GM12878 (cell line): ENCODE data around the gene ZCCHC24. TPM values are rescaled to one million over a fixed set of nuclear protein-coding genes. Genes with fewer than 3 reads are reported as not detected.

ENCODE experiments used
- ATAC-seq: fragments of 200-7000 bp; cut with Tn5 transposase; 3 replicates; pipeline ENCODE4 v1.9.1; 2020; ENCODE audit warnings: mild to moderate bottlenecking, moderate library complexity
- BruUV-seq: library from RNA; stranded (reverse); fragments of 400-500 nt; replicated peaks from 2 replicates; lab custom pipeline; 2021; lab: Mats Ljungman, UMichigan
- CTCF ChIA-PET: fragments of 300-600 bp; sonication (Branson Sonifier 250); formaldehyde crosslinking; extraction: SDS; loops from one replicate; lab custom pipeline; 2021; ENCODE audit warnings: inconsistent platforms; lab: Yijun Ruan, JAX
- POLR2A ChIA-PET: fragments of 350-600 bp; formaldehyde crosslinking; extraction: SDS; loops from one replicate; lab custom pipeline; 2021; ENCODE audit warnings: inconsistent platforms; lab: Charles Lee
- RAD21 ChIA-PET: fragments of 300-600 bp; sonication (Branson Sonifier 250); formaldehyde crosslinking; loops from one replicate; lab custom pipeline; 2023; ENCODE audit warnings: antibody characterized with exemption; ENCODE audit not compliant: unreplicated experiment; lab: Charles Lee
- SMC1A ChIA-PET: fragments of 300-600 bp; sonication (Branson Sonifier 250); formaldehyde crosslinking; loops from one replicate; lab custom pipeline; 2023; ENCODE audit not compliant: unreplicated experiment, uncharacterized antibody; lab: Charles Lee
- DNase-seq: peaks from one replicate; pipeline ENCODE4 v3.0.0-alpha.2; 2011; ENCODE audit warnings: low read depth, low spot score
- FAIRE-seq: peaks from 3 replicates; lab custom pipeline; 2011; peaks lifted over from hg19 to GRCh38; lab: Jason Lieb, UNC
- H2AFZ ChIP-seq: 2 replicates; pipeline ENCODE4 v1.6.0; 2011; ENCODE audit warnings: low read depth, low read length, control low read depth; ENCODE audit not compliant: control insufficient read depth
- H3K27ac ChIP-seq: 2 replicates; pipeline ENCODE4 v1.5.1; 2011; ENCODE audit warnings: control low read depth; ENCODE audit not compliant: control insufficient read depth, insufficient read depth
- H3K27me3 ChIP-seq, 2 experiments: replicated peaks in 1 of 2; 2 replicates each; pipeline versions ENCODE4 v1.6.0 to v1.6.1; 2011; ENCODE audit warnings: low read length in 1 of 2; ENCODE audit not compliant: control insufficient read depth in 2 of 2, insufficient read depth in 2 of 2
- H3K36me3 ChIP-seq, 2 experiments: 2 replicates each; pipeline ENCODE4 v1.5.1; 2011; ENCODE audit warnings: low read length in 1 of 2; ENCODE audit not compliant: control insufficient read depth in 2 of 2, insufficient read depth in 2 of 2
- H3K4me1 ChIP-seq: 2 replicates; pipeline ENCODE4 v1.6.1; 2011; ENCODE audit warnings: mild to moderate bottlenecking, low read length, moderate library complexity, mixed read lengths; ENCODE audit not compliant: control insufficient read depth, insufficient read depth
- H3K4me2 ChIP-seq: 2 replicates; pipeline ENCODE4 v1.6.0; 2011; ENCODE audit warnings: control low read depth; ENCODE audit not compliant: control insufficient read depth, insufficient read depth
- H3K4me3 ChIP-seq: fragments of 200-600 bp; sonication (generic); 2 replicates; pipeline ENCODE4 v1.5.1; 2016
- H3K79me2 ChIP-seq: 2 replicates; pipeline ENCODE4 v1.6.0; 2011; ENCODE audit warnings: low read length; ENCODE audit not compliant: control insufficient read depth, insufficient read depth
- H3K9ac ChIP-seq: 2 replicates; pipeline ENCODE4 v1.8.0; 2011; ENCODE audit warnings: low read length, control low read depth, mixed read lengths; ENCODE audit not compliant: control insufficient read depth, insufficient read depth
- H3K9me3 ChIP-seq: replicated peaks from 3 replicates; pipeline ENCODE4 v1.5.1; 2011; ENCODE audit warnings: mild to moderate bottlenecking, low read length; ENCODE audit not compliant: control insufficient read depth, insufficient read depth
- H4K20me1 ChIP-seq: 2 replicates; pipeline ENCODE4 v1.6.0; 2011; ENCODE audit not compliant: control insufficient read depth, insufficient read depth
- ATF3 ChIP-seq: IDR thresholded peaks from 2 replicates; pipeline ENCODE4 v1.6.1; 2011; ENCODE audit warnings: low read depth, mild to moderate bottlenecking, low read length, moderate library complexity, borderline replicate concordance; ENCODE audit errors: extremely low read depth
- EZH2 ChIP-seq: IDR thresholded peaks from 2 replicates; pipeline ENCODE4 v1.6.1; 2012; ENCODE audit warnings: low read depth, mild to moderate bottlenecking, control low read depth, inconsistent platforms, low read length, borderline replicate concordance; ENCODE audit not compliant: control insufficient read depth
- JUNB ChIP-seq: IDR thresholded peaks from 2 replicates; pipeline ENCODE4 v1.6.1; 2016; ENCODE audit warnings: antibody characterized with exemption, mild to moderate bottlenecking
- KDM1A ChIP-seq: fragments of 200-600 bp; sonication (generic); IDR thresholded peaks from 2 replicates; pipeline ENCODE4 v1.6.1; 2016; ENCODE audit warnings: borderline replicate concordance
- MAX ChIP-seq: IDR thresholded peaks from 2 replicates; pipeline ENCODE4 v1.6.1; 2012; ENCODE audit warnings: low read depth, low read length, improper control_type of control experiment
- MEF2B ChIP-seq: fragments of 450-650 bp; IDR thresholded peaks from 2 replicates; pipeline ENCODE4 v1.6.1; 2018; ENCODE audit warnings: mild to moderate bottlenecking, moderate library complexity; ENCODE audit not compliant: partially characterized antibody, poor library complexity, severe bottlenecking
- NFIC ChIP-seq: IDR thresholded peaks from 2 replicates; pipeline ENCODE4 v1.6.1; 2012; ENCODE audit warnings: low read depth, mild to moderate bottlenecking, inconsistent platforms, low read length, moderate library complexity
- SRF ChIP-seq, 2 experiments: IDR thresholded peaks; 2 replicates each; pipeline ENCODE4 v1.6.1; 2011; ENCODE audit warnings: low read depth in 2 of 2, low read length in 2 of 2, mild to moderate bottlenecking in 1 of 2, moderate library complexity in 1 of 2
- ZNF687 ChIP-seq: fragments of 450-650 bp; IDR thresholded peaks from 2 replicates; pipeline ENCODE4 v1.6.1; 2017; ENCODE audit warnings: mild to moderate bottlenecking, moderate library complexity
- WGBS: methylation state at CpG from one replicate; pipeline ENCODE4 v1.1.6; 2016; ENCODE audit warnings: low lambda C conversion rate; ENCODE audit not compliant: insufficient replicate concordance, insufficient coverage; ENCODE audit errors: missing lambda C conversion rate; 5-methylcytosine and 5-hydroxymethylcytosine counted together
- in situ Hi-C: fragments of 300-500 bp; cut with MboI; formaldehyde crosslinking; loops from 9 replicates; pipeline ENCODE4 v1.14.3; 2018; ENCODE audit warnings: mixed read lengths
- intact Hi-C: fragments of 100-400 bp; cut with micrococcal nuclease; formaldehyde crosslinking; loops from one replicate; pipeline ENCODE4 v1.14.2; 2022; ENCODE audit not compliant: unreplicated experiment
- polyA plus RNA-seq, 11 experiments: library from polyadenylated mRNA; depleted of rRNA in 4 of 11; unstranded in 6 of 11; stranded (reverse) in 5 of 11; fragments of >200 nt; fragmentation: Nextera tagmentation in 4 of 11; fragmentation: Illumina TruSeq in 1 of 11; extraction: Ambion mirVana in 4 of 11; extraction: Trizol in 1 of 11; gene quantifications; 1 replicate in 1 of 11; 2 replicates in 10 of 11; pipeline versions ENCODE4 v1.2.1 to v1.2.3, GENCODE V29; 2011 to 2016; ENCODE audit warnings: inconsistent platforms in 2 of 11, missing spikeins in 2 of 11, low read depth in 1 of 11
- total RNA-seq, 4 experiments: library from RNA; depleted of rRNA in 3 of 4; stranded (reverse); fragments of >200 nt in 3 of 4; fragmentation: Illumina TruSeq in 1 of 4; extraction: Trizol in 1 of 4; gene quantifications; 2 replicates each; pipeline versions ENCODE4 v1.2.1 to v1.2.3, GENCODE V29; 2013 to 2021

The ZCCHC24 gene
- total and polyA plus RNA-seq, 10 of the 15 experiments (the other 5 are each of a cell fraction or from before 2014, with no cell fraction given) = 0.02 to 0.62 (median 0.04) TPM; not detected in 4

GRCh38 chr10:79410315-79411094, 34.9 kb downstream of the ZCCHC24 start:
- CTCF ChIA-PET = interaction anchor here (1.6 kb wide), 1 partner anchor 58 kb away, joined by 3 read pairs; no protein-coding TSS in a partner anchor
- H2AFZ ChIP-seq = no peak overlapping the region
- BruUV-seq = no TSS peak

More at GRCh38 chr10:79410315-79411094, 34.9 kb downstream of the ZCCHC24 start:
- Histone ChIP-seq H3K4me1 (peaks cover 6% of the 10 kb centered on the region), H3K9ac (no peak overlapping the region), H3K27ac (no peak overlapping the region), H3K36me3 (no peaks in the 10 kb centered on the region), H3K9me3 (no peaks in the 10 kb centered on the region), H3K4me3 (no peak overlapping the region), H3K79me2 (no peaks in the 10 kb centered on the region), H3K4me2 (no peak overlapping the region), H3K27me3 (no peaks in the 10 kb centered on the region; a peak in 1 of 4 replicates), H4K20me1 (no peaks in the 10 kb centered on the region)
- ChIA-PET POLR2A (no interaction called here), RAD21 (no interaction called here), SMC1A (no interaction called here)
- in situ Hi-C loops = no loop called here
- TF ChIP-seq ATF3 (no peak), MEF2B (no peak), MAX (no peak), NFIC (no peak), JUNB (no peak), EZH2 (no peak), ZNF687 (no peak), SRF (IDR thresholded peaks at IDR 0.05; ENCODE audit: low read depth in 2 of 2, low read length in 2 of 2) (no peak), KDM1A (no peak)
- intact Hi-C loops = no loop called here
- ATAC-seq = no peak
- 46% methylated on average over 10 of the region's 10 CpGs for WGBS
- FAIRE-seq = no peak
- no peak for DNase-seq
